WTC11 (cell line): ENCODE measurements around the gene KIF6. TPM values are rescaled to one million over a fixed set of nuclear protein-coding genes. Genes with fewer than 3 reads are reported as not detected.
A peak's percentile ranks its signal among the peaks of the same experiment; 100 is the strongest.

Source experiments
- ATAC-seq: fragments of 200-7000 bp; cut with Tn5 transposase; 2 replicates; pipeline ENCODE4 v1.10.0; 2021; ENCODE audit warnings: mild to moderate bottlenecking, moderate library complexity
- CTCF ChIA-PET: fragments of 300-600 bp; sonication (Branson Sonifier 250); formaldehyde crosslinking; loops from one replicate; lab custom pipeline; 2021; ENCODE audit warnings: antibody characterized with exemption; lab: Charles Lee
- POLR2A ChIA-PET: fragments of 350-600 bp; sonication (Branson Sonifier 250); formaldehyde crosslinking; loops from one replicate; lab custom pipeline; 2021; ENCODE audit warnings: antibody characterized with exemption; lab: Charles Lee
- DNase-seq: peaks from one replicate; pipeline ENCODE4 v3.0.0; 2021; ENCODE audit warnings: low spot score
- H3K27ac Mint-ChIP-seq: 2 replicates; pipeline ENCODE4 v1.8.0; 2021; ENCODE audit warnings: mixed read lengths
- H3K27me3 Mint-ChIP-seq: 2 replicates; pipeline ENCODE4 v1.8.0; 2021; ENCODE audit warnings: low read depth, mild to moderate bottlenecking, moderate library complexity, mixed read lengths
- H3K36me3 Mint-ChIP-seq: 2 replicates; pipeline ENCODE4 v1.8.0; 2021; ENCODE audit warnings: mixed read lengths
- H3K4me1 Mint-ChIP-seq: 2 replicates; pipeline ENCODE4 v1.8.0; 2022; ENCODE audit warnings: mixed read lengths
- H3K4me3 Mint-ChIP-seq: 2 replicates; pipeline ENCODE4 v1.8.0; 2021; ENCODE audit warnings: mild to moderate bottlenecking, moderate library complexity, mixed read lengths
- H3K9me3 Mint-ChIP-seq: 2 replicates; pipeline ENCODE4 v1.8.0; 2021; ENCODE audit warnings: mixed read lengths
- ATF3 ChIP-seq: sonication (generic); formaldehyde crosslinking; conservative IDR thresholded peaks from 2 replicates; pipeline ENCODE4 v1.8.1; 2022; ENCODE audit warnings: mild to moderate bottlenecking, missing genetic modification reagents
- FOXP1 ChIP-seq: sonication (generic); formaldehyde crosslinking; IDR thresholded peaks from 2 replicates; pipeline ENCODE4 v1.8.0; 2022; ENCODE audit warnings: missing genetic modification reagents, mild to moderate bottlenecking, moderate library complexity, borderline replicate concordance
- FOXP4 ChIP-seq: sonication (generic); formaldehyde crosslinking; IDR thresholded peaks from 2 replicates; pipeline ENCODE4 v1.8.0; 2022; ENCODE audit warnings: mild to moderate bottlenecking, missing genetic modification reagents
- IRF2 ChIP-seq: sonication (generic); formaldehyde crosslinking; IDR thresholded peaks from 2 replicates; pipeline ENCODE4 v1.8.0; 2022; ENCODE audit warnings: low read depth, missing genetic modification reagents, borderline replicate concordance
- JAZF1 ChIP-seq: fragments of 250-450 bp; sonication (Bioruptor Pico); IDR thresholded peaks from 2 replicates; pipeline ENCODE4 v1.9.0; 2021; ENCODE audit warnings: moderate library complexity, mild to moderate bottlenecking, inconsistent platforms
- JUN ChIP-seq: sonication (generic); formaldehyde crosslinking; IDR thresholded peaks from 2 replicates; pipeline ENCODE4 v1.8.0; 2023; ENCODE audit warnings: mild to moderate bottlenecking, missing genetic modification reagents
- KAT7 ChIP-seq: sonication (generic); formaldehyde crosslinking; IDR thresholded peaks from 2 replicates; pipeline ENCODE4 v1.8.1; 2023; ENCODE audit warnings: missing genetic modification reagents, mild to moderate bottlenecking, borderline replicate concordance
- NFATC4 ChIP-seq: fragments of 250-450 bp; sonication (Bioruptor Pico); IDR thresholded peaks from 2 replicates; pipeline ENCODE4 v1.9.0; 2021; ENCODE audit warnings: mild to moderate bottlenecking
- TEAD1 ChIP-seq: sonication (generic); formaldehyde crosslinking; IDR thresholded peaks from 2 replicates; pipeline ENCODE4 v1.8.0; 2022; ENCODE audit warnings: mild to moderate bottlenecking, missing genetic modification reagents
- USF2 ChIP-seq: sonication (generic); formaldehyde crosslinking; IDR thresholded peaks from 2 replicates; pipeline ENCODE4 v1.8.1; 2023; ENCODE audit warnings: mild to moderate bottlenecking, missing genetic modification reagents, moderate library complexity
- ZMAT4 ChIP-seq: fragments of 250-450 bp; sonication (Bioruptor Pico); IDR thresholded peaks from 2 replicates; pipeline ENCODE4 v1.9.0; 2021; ENCODE audit warnings: mild to moderate bottlenecking
- ZNF219 ChIP-seq: sonication (generic); formaldehyde crosslinking; IDR thresholded peaks from 2 replicates; pipeline ENCODE4 v1.8.0; 2023; ENCODE audit warnings: missing genetic modification reagents, mild to moderate bottlenecking, borderline replicate concordance
- total RNA-seq: library from RNA; stranded (reverse); gene quantifications from 3 replicates; pipeline ENCODE4 v1.2.3, GENCODE V29; 2021
- TF ChIP-seq, protein P1 (sequence below): fragments of 250-450 bp; sonication (Bioruptor Pico); conservative IDR thresholded peaks from 2 replicates; pipeline ENCODE4 v1.9.0; 2021; ENCODE audit warnings: mild to moderate bottlenecking
- TF ChIP-seq, protein P2 (sequence below): sonication (generic); formaldehyde crosslinking; IDR thresholded peaks from 2 replicates; pipeline ENCODE4 v1.8.1; 2023; ENCODE audit warnings: mild to moderate bottlenecking, missing genetic modification reagents
- TF ChIP-seq, protein P3 (sequence below): fragments of 200-600 bp; IDR thresholded peaks from 2 replicates; pipeline ENCODE4 v1.8.0; 2022; ENCODE audit warnings: antibody characterized with exemption
- TF ChIP-seq, protein P4 (sequence below): sonication (generic); formaldehyde crosslinking; IDR thresholded peaks from 2 replicates; pipeline ENCODE4 v1.8.1; 2022; ENCODE audit warnings: low read depth, missing genetic modification reagents, borderline replicate concordance
- TF ChIP-seq, protein P5 (sequence below): sonication (generic); formaldehyde crosslinking; IDR thresholded peaks from 2 replicates; pipeline ENCODE4 v1.8.1; 2023; ENCODE audit warnings: mild to moderate bottlenecking, moderate library complexity, missing genetic modification reagents

Gene KIF6
- total RNA-seq, 1 experiment from 2014 or later = 0.57 TPM

- Mint-ChIP-seq H3K27me3 (no peaks in the 10 kb centered on the region), H3K4me1 (peaks cover 25% of the 10 kb centered on the region), H3K4me3 (no peak overlapping the region), H3K9me3 (peaks cover 3% of the 10 kb centered on the region)
- DNase-seq = peak; percentile 87
- ChIA-PET CTCF (interaction anchor here (0.6 to 2.2 kb wide), 9 partner anchors 9 to 366 kb away, joined by 3 to 9 read pairs (median 3); no protein-coding TSS in a partner anchor), POLR2A (no interaction called here)
- ATAC-seq = peak; percentile 77
- TF ChIP-seq, protein P1, sequence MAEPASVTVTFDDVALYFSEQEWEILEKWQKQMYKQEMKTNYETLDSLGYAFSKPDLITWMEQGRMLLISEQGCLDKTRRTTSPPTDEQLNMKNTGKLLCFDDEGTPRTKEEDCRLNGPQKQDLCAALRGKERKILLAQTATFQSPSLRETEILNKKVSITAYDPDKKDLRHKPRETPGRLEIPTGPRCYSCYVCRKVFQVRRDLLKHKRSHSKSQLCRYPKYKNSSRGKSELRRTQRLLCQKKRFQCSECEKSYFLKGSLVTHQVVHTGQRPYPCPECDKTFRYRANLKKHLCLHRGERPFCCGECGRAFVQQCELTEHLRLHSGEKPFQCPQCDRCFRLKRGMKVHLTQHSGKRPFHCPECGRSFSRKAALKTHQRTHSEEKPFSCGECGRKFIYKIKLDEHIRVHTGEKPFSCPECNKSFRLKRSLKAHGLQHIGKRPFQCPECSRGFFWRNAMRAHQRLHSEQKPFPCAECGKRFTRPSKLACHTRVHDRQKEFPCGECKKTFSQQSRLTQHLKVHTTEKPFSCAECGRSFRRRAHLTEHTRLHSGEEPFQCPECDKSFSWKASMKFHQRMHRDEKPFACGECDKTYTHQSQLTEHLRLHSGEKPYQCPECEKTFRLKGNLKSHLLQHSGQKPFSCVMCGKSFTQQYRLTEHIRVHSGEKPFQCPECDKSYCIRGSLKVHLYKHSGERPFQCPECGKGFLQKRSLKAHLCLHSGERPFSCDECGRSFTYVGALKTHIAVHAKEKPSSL (CRISPR knock-in tag) = no peak
- no peak for TF ChIP-seq NFATC4 (CRISPR knock-in tag)
- no peak for TF ChIP-seq JUN
- TF ChIP-seq JAZF1 (CRISPR knock-in tag) = no peak
- TF ChIP-seq, protein P2, sequence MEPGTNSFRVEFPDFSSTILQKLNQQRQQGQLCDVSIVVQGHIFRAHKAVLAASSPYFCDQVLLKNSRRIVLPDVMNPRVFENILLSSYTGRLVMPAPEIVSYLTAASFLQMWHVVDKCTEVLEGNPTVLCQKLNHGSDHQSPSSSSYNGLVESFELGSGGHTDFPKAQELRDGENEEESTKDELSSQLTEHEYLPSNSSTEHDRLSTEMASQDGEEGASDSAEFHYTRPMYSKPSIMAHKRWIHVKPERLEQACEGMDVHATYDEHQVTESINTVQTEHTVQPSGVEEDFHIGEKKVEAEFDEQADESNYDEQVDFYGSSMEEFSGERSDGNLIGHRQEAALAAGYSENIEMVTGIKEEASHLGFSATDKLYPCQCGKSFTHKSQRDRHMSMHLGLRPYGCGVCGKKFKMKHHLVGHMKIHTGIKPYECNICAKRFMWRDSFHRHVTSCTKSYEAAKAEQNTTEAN (CRISPR knock-in tag) = no peak
- TF ChIP-seq, protein P3, sequence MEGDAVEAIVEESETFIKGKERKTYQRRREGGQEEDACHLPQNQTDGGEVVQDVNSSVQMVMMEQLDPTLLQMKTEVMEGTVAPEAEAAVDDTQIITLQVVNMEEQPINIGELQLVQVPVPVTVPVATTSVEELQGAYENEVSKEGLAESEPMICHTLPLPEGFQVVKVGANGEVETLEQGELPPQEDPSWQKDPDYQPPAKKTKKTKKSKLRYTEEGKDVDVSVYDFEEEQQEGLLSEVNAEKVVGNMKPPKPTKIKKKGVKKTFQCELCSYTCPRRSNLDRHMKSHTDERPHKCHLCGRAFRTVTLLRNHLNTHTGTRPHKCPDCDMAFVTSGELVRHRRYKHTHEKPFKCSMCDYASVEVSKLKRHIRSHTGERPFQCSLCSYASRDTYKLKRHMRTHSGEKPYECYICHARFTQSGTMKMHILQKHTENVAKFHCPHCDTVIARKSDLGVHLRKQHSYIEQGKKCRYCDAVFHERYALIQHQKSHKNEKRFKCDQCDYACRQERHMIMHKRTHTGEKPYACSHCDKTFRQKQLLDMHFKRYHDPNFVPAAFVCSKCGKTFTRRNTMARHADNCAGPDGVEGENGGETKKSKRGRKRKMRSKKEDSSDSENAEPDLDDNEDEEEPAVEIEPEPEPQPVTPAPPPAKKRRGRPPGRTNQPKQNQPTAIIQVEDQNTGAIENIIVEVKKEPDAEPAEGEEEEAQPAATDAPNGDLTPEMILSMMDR = peak; percentile 91
- TF ChIP-seq, all 79 proteins: peak for 1
- Mint-ChIP-seq H3K27ac (no peak overlapping the region), H3K36me3 (no peaks in the 10 kb centered on the region)
Observed at GRCh38 chr6:39347906-39348585, 377.2 kb downstream of the KIF6 start.

DNA sequence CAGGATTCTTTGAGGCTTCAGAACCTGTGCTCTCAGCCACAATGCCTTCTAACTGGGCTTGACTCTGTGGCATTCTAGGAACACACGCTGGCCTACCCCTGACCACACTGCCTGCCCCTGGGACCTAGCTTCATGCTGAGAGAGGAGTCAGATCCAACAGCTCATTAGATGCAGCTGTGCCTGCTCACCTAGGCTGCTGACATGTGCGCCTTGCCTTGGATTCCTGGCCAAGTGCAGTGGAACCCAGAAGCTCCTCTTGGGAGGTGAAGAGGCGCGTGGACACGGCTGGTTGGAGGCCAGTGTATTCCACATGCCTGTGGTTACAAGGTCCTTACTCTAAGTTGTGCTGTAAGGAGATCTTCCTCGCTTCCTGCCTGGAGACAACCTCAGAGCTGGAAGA is 378.0 kb downstream of the KIF6 start:
- no peaks in the 10 kb centered on the region for H3K36me3 Mint-ChIP-seq
- POLR2A ChIA-PET = no interaction called here
- H3K27me3 Mint-ChIP-seq = no peaks in the 10 kb centered on the region
- DNase-seq = no peak
- no peak overlapping the region for H3K27ac Mint-ChIP-seq
- H3K9me3 Mint-ChIP-seq = peaks cover 3% of the 10 kb centered on the region
- CTCF ChIA-PET = interaction anchor here (1.0 to 2.2 kb wide), 3 partner anchors 12 to 259 kb away, joined by 3 to 6 read pairs (median 3); no protein-coding TSS in a partner anchor
- peaks cover 25% of the 10 kb centered on the region for H3K4me1 Mint-ChIP-seq
- H3K4me3 Mint-ChIP-seq = no peak overlapping the region
- TF ChIP-seq FOXP4 (no peak), NFATC4 (CRISPR knock-in tag) (no peak), ATF3 (CRISPR knock-in tag) (no peak), ZMAT4 (CRISPR knock-in tag) (no peak), KAT7 (CRISPR knock-in tag) (no peak), ZNF219 (CRISPR knock-in tag) (no peak), IRF2 (CRISPR knock-in tag) (no peak), USF2 (no peak), TEAD1 (CRISPR knock-in tag) (no peak), FOXP1 (CRISPR knock-in tag) (no peak)
- TF ChIP-seq, protein P4, sequence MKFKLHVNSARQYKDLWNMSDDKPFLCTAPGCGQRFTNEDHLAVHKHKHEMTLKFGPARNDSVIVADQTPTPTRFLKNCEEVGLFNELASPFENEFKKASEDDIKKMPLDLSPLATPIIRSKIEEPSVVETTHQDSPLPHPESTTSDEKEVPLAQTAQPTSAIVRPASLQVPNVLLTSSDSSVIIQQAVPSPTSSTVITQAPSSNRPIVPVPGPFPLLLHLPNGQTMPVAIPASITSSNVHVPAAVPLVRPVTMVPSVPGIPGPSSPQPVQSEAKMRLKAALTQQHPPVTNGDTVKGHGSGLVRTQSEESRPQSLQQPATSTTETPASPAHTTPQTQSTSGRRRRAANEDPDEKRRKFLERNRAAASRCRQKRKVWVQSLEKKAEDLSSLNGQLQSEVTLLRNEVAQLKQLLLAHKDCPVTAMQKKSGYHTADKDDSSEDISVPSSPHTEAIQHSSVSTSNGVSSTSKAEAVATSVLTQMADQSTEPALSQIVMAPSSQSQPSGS (CRISPR knock-in tag) = no peak
- TF ChIP-seq, protein P5, sequence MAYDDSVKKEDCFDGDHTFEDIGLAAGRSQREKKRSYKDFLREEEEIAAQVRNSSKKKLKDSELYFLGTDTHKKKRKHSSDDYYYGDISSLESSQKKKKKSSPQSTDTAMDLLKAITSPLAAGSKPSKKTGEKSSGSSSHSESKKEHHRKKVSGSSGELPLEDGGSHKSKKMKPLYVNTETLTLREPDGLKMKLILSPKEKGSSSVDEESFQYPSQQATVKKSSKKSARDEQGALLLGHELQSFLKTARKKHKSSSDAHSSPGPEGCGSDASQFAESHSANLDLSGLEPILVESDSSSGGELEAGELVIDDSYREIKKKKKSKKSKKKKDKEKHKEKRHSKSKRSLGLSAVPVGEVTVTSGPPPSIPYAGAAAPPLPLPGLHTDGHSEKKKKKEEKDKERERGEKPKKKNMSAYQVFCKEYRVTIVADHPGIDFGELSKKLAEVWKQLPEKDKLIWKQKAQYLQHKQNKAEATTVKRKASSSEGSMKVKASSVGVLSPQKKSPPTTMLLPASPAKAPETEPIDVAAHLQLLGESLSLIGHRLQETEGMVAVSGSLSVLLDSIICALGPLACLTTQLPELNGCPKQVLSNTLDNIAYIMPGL = no peak
- TF ChIP-seq, all 79 proteins: peak for 0
- ATAC-seq = no peak
